ENCODE data around the gene FGF14. TPM values are rescaled to one million over a fixed set of nuclear protein-coding genes. Genes with fewer than 3 reads are reported as not detected.

FGF14 gene
- polyA plus RNA-seq, 1 of the 3 experiments (the other 2 are of a cell fraction), result 0.20 TPM

DNA sequence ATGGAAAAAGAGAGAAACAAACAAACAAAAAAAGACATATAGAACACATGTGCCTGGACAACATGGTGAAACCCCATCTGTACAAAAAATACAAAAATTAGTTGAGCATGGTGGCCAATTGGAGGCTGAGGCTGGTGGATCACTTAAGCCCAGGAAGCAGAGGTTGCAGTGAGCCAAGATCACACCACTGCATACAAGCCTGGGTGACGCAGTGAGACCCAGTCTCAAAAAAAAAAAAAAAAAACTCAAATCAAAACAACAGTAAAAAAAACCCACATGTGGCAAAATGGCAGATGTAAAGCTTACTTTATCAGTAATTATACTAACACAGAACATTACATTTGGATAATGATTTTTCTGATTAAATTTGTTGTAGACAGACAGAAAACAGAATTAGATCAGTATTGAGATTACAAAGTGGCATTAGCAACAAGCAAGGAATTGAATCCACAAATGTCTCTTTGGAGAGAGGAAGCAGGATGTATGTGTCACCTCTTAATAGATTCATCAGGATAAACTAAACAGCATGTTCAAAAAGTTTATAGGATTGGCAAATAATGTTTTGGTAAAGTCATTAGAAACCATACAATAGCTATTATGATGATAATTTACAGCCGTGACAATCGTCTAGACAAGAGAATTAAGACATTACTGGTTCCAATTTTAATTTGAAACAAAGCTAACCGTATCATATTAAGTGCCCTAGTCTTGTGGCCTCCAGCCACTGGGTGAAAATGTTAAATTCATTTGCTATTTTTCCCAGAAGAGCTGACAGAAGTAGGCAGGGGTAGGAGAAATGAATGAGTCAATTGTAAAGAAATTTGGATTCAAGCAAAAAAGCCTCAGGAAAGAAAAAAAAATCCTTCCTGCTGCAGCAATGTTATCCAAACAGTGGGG is 206.0 kb downstream of the FGF14 start:
- H3K9ac ChIP-seq, result peak overlapping the region; percentile 31; the same call in 1 of the 2 replicates
- peaks cover 0 to 7% of the 10 kb centered on the region in 2 experiments for H3K36me3 ChIP-seq (replicated peaks in 1 of 2; ENCODE audit: control insufficient read depth in 1 of 2, insufficient read depth in 2 of 2, low read length in 1 of 2)
- peaks cover 20 to 24% of the 10 kb centered on the region in 2 experiments; a peak in 3 of 4 replicates for H3K4me1 ChIP-seq (ENCODE audit: control insufficient read depth in 1 of 2, insufficient read depth in 2 of 2, low read depth in 1 of 2, low read length in 1 of 2)
- peaks cover 31% of the 10 kb centered on the region for H3F3A ChIP-seq (replicated peaks; ENCODE audit: insufficient read depth)
- H3K79me2 ChIP-seq (ENCODE audit: insufficient read depth), result no peaks in the 10 kb centered on the region
- ChIA-PET POLR2A (interaction anchor here (0.7 to 1.5 kb wide), 8 partner anchors 10 to 253 kb away, joined by 3 to 27 read pairs (median 6); no protein-coding TSS in a partner anchor), CTCF (interaction anchor here (0.6 to 2.0 kb wide), 14 partner anchors 46 to 1432 kb away, joined by 3 to 17 read pairs (median 4); no protein-coding TSS in a partner anchor)
- H2AFZ ChIP-seq (ENCODE audit: low read depth), result peak overlapping the region; percentile 12; the same call in 1 of the 2 replicates
- no peaks in the 10 kb centered on the region for H3K27me3 ChIP-seq (ENCODE audit: insufficient read depth)
- peak overlapping the region; percentile 64; the same call in 1 of the 2 replicates for H3K4me2 ChIP-seq
- H3K27ac ChIP-seq (ENCODE audit: low read depth in 2 of 2, low read length in 1 of 2), result peak overlapping the region; percentile 84 to 100
- H3K9me2 ChIP-seq, result no peaks in the 10 kb centered on the region
- H4K20me1 ChIP-seq (ENCODE audit: insufficient read depth), result no peaks in the 10 kb centered on the region
- 0 out of 2 replicates have a peak, but pooled peaks cover 4% of the 10 kb centered on the region for H3K9me3 ChIP-seq
- 7% methylated on average over 4 of the region's 4 CpGs for WGBS (ENCODE audit: low lambda C conversion rate)
- H3K4me3 ChIP-seq (ENCODE audit: low read depth in 2 of 2, low read length in 1 of 2), result 0 out of 4 replicates have a peak overlapping the region, but pooled peaks of 1 of the 2 experiments have one; percentile 4
- DNase-seq, result peak; percentile 45
- TF ChIP-seq NRF1 (IDR thresholded peaks at IDR 0.05; ENCODE audit: low read depth, low read length) (no peak), EP300 (IDR thresholded peaks at IDR 0.05; ENCODE audit: borderline replicate concordance in 1 of 2, low read depth in 1 of 2, low read length in 1 of 2) (peak; percentile 60 to 98), RAD21 (IDR thresholded peaks at IDR 0.05; ENCODE audit: low read length) (peak; percentile 50), RCOR1 (IDR thresholded peaks at IDR 0.05; ENCODE audit: low read length) (peak; percentile 86), EZH2phosphoT487 (IDR thresholded peaks at IDR 0.05; ENCODE audit: borderline replicate concordance, low read depth) (no peak; the same call in 1 of the 2 replicates), FOSL2 (IDR thresholded peaks at IDR 0.05; ENCODE audit: borderline replicate concordance, low read depth) (no peak), SMC3 (IDR thresholded peaks at IDR 0.05; ENCODE audit: low read depth, low read length) (no peak; the same call in 1 of the 2 replicates), RXRA (IDR thresholded peaks at IDR 0.05; ENCODE audit: borderline replicate concordance, low read depth) (no peak), FOXM1 (IDR thresholded peaks at IDR 0.05; ENCODE audit: low read depth) (peak; percentile 40; the same call in 1 of the 2 replicates), TCF12 (IDR thresholded peaks at IDR 0.05) (peak; percentile 88), SIN3A (IDR thresholded peaks at IDR 0.05; ENCODE audit: borderline replicate concordance, low read depth, low read length) (no peak), NFIC (IDR thresholded peaks at IDR 0.05; ENCODE audit: borderline replicate concordance) (no peak; the same call in 1 of the 2 replicates), YY1 (IDR thresholded peaks at IDR 0.05; ENCODE audit: low read depth) (no peak), POLR2AphosphoS5 (IDR thresholded peaks at IDR 0.05; ENCODE audit: low read depth, low read length) (peak; percentile 58; the same call in 1 of the 2 replicates), JUND (IDR thresholded peaks at IDR 0.05) (peak; percentile 58), GATA2 (CRISPR knock-in tag; IDR thresholded peaks at IDR 0.05) (peak; percentile 98), FOXJ3 (CRISPR knock-in tag; IDR thresholded peaks at IDR 0.05) (peak; percentile 94)
- TF ChIP-seq, protein P1, sequence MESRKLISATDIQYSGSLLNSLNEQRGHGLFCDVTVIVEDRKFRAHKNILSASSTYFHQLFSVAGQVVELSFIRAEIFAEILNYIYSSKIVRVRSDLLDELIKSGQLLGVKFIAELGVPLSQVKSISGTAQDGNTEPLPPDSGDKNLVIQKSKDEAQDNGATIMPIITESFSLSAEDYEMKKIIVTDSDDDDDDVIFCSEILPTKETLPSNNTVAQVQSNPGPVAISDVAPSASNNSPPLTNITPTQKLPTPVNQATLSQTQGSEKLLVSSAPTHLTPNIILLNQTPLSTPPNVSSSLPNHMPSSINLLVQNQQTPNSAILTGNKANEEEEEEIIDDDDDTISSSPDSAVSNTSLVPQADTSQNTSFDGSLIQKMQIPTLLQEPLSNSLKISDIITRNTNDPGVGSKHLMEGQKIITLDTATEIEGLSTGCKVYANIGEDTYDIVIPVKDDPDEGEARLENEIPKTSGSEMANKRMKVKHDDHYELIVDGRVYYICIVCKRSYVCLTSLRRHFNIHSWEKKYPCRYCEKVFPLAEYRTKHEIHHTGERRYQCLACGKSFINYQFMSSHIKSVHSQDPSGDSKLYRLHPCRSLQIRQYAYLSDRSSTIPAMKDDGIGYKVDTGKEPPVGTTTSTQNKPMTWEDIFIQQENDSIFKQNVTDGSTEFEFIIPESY (IDR thresholded peaks at IDR 0.05; ENCODE audit: borderline replicate concordance, low read depth), result no peak
- TF ChIP-seq, protein P2, sequence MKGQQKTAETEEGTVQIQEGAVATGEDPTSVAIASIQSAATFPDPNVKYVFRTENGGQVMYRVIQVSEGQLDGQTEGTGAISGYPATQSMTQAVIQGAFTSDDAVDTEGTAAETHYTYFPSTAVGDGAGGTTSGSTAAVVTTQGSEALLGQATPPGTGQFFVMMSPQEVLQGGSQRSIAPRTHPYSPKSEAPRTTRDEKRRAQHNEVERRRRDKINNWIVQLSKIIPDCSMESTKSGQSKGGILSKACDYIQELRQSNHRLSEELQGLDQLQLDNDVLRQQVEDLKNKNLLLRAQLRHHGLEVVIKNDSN (IDR thresholded peaks at IDR 0.05; ENCODE audit: borderline replicate concordance, low read depth), result no peak
- TF ChIP-seq, protein P3, sequence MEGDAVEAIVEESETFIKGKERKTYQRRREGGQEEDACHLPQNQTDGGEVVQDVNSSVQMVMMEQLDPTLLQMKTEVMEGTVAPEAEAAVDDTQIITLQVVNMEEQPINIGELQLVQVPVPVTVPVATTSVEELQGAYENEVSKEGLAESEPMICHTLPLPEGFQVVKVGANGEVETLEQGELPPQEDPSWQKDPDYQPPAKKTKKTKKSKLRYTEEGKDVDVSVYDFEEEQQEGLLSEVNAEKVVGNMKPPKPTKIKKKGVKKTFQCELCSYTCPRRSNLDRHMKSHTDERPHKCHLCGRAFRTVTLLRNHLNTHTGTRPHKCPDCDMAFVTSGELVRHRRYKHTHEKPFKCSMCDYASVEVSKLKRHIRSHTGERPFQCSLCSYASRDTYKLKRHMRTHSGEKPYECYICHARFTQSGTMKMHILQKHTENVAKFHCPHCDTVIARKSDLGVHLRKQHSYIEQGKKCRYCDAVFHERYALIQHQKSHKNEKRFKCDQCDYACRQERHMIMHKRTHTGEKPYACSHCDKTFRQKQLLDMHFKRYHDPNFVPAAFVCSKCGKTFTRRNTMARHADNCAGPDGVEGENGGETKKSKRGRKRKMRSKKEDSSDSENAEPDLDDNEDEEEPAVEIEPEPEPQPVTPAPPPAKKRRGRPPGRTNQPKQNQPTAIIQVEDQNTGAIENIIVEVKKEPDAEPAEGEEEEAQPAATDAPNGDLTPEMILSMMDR (IDR thresholded peaks at IDR 0.05), result no peak
- TF ChIP-seq, protein P4, sequence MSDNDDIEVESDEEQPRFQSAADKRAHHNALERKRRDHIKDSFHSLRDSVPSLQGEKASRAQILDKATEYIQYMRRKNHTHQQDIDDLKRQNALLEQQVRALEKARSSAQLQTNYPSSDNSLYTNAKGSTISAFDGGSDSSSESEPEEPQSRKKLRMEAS (IDR thresholded peaks at IDR 0.05; ENCODE audit: low read depth), result no peak
- TF ChIP-seq, protein P5, sequence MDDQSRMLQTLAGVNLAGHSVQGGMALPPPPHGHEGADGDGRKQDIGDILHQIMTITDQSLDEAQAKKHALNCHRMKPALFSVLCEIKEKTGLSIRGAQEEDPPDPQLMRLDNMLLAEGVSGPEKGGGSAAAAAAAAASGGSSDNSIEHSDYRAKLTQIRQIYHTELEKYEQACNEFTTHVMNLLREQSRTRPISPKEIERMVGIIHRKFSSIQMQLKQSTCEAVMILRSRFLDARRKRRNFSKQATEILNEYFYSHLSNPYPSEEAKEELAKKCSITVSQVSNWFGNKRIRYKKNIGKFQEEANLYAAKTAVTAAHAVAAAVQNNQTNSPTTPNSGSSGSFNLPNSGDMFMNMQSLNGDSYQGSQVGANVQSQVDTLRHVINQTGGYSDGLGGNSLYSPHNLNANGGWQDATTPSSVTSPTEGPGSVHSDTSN (IDR thresholded peaks at IDR 0.05), result peak; percentile 66

All from SK-N-SH (cell line).